Keratinocyte (primary cell): ENCODE measurements around the gene LSM14B. TPM values are rescaled to one million over a fixed set of nuclear protein-coding genes. Genes with fewer than 3 reads are reported as not detected.

Experiments
- DNase-seq: peaks from one replicate; pipeline ENCODE4 v3.0.0-alpha.2; 2011; ENCODE audit warnings: low read depth, missing footprints, low spot score
- FAIRE-seq: peaks from 2 replicates; lab custom pipeline; 2011; peaks lifted over from hg19 to GRCh38; lab: Jason Lieb, UNC
- H2AFZ ChIP-seq: 2 replicates; pipeline ENCODE4 v1.6.0; 2012; ENCODE audit warnings: low read length, control low read depth, inconsistent platforms; ENCODE audit not compliant: control insufficient read depth
- H3K27ac ChIP-seq: 2 replicates; pipeline ENCODE4 v1.5.1; 2011; ENCODE audit warnings: low read length; ENCODE audit not compliant: control insufficient read depth, insufficient read depth
- H3K27me3 ChIP-seq: 3 replicates; pipeline ENCODE4 v1.6.0; 2011; ENCODE audit warnings: low read length; ENCODE audit not compliant: control insufficient read depth, insufficient read depth; ENCODE audit errors: extremely low read depth
- H3K36me3 ChIP-seq, 2 experiments: 2 replicates in 1 of 2; 3 replicates in 1 of 2; pipeline ENCODE4 v1.5.1; 2011; ENCODE audit warnings: low read length in 2 of 2, mild to moderate bottlenecking in 1 of 2; ENCODE audit not compliant: control insufficient read depth in 2 of 2, insufficient read depth in 2 of 2; ENCODE audit errors: extremely low read depth in 1 of 2
- H3K4me1 ChIP-seq: 3 replicates; pipeline ENCODE4 v1.5.1; 2011; ENCODE audit warnings: low read length; ENCODE audit not compliant: control insufficient read depth, insufficient read depth; ENCODE audit errors: extremely low read depth
- H3K4me2 ChIP-seq: 3 replicates; pipeline ENCODE4 v1.6.0; 2011; ENCODE audit warnings: low read depth, low read length; ENCODE audit not compliant: control insufficient read depth, insufficient read depth; ENCODE audit errors: extremely low read depth
- H3K4me3 ChIP-seq, 3 experiments: fragments of 200-600 bp in 1 of 3; sonication (generic) in 1 of 3; 2 replicates in 2 of 3; 3 replicates in 1 of 3; pipeline ENCODE4 v1.5.1; 2011 to 2016; ENCODE audit warnings: low read length in 3 of 3, mild to moderate bottlenecking in 3 of 3, control low read depth in 2 of 3, inconsistent platforms in 1 of 3, low read depth in 1 of 3, mixed read lengths in 1 of 3, mixed run types in 1 of 3, moderate library complexity in 1 of 3; ENCODE audit not compliant: control insufficient read depth in 2 of 3, insufficient read depth in 2 of 3; ENCODE audit errors: extremely low read depth in 1 of 3
- H3K79me2 ChIP-seq: 2 replicates; pipeline ENCODE4 v1.6.0; 2012; ENCODE audit warnings: low read length; ENCODE audit not compliant: control insufficient read depth, insufficient read depth
- H3K9ac ChIP-seq: 3 replicates; pipeline ENCODE4 v1.6.0; 2011; ENCODE audit warnings: low read length; ENCODE audit not compliant: control insufficient read depth, insufficient read depth; ENCODE audit errors: extremely low read depth
- H3K9me1 ChIP-seq: 3 replicates; pipeline ENCODE4 v1.6.0; 2011; ENCODE audit warnings: low read length; ENCODE audit not compliant: control insufficient read depth, insufficient read depth; ENCODE audit errors: extremely low read depth
- H3K9me3 ChIP-seq: 2 replicates; pipeline ENCODE4 v1.5.1; 2012; ENCODE audit warnings: low read depth, low read length; ENCODE audit not compliant: control insufficient read depth
- H4K20me1 ChIP-seq: 3 replicates; pipeline ENCODE4 v1.6.0; 2011; ENCODE audit warnings: low read length; ENCODE audit not compliant: control insufficient read depth, insufficient read depth; ENCODE audit errors: extremely low read depth
- CTCF ChIP-seq, 3 experiments: IDR thresholded peaks in 1 of 3; conservative IDR thresholded peaks in 1 of 3; optimal IDR thresholded peaks in 1 of 3; 2 replicates in 2 of 3; 3 replicates in 1 of 3; pipeline versions ENCODE3 to v1.5.1; 2011; ENCODE audit warnings: low read length in 3 of 3, mild to moderate bottlenecking in 3 of 3, moderate library complexity in 2 of 3, control low read depth in 1 of 3, inconsistent platforms in 1 of 3; ENCODE audit not compliant: insufficient read depth in 2 of 3; ENCODE audit errors: extremely low read depth in 1 of 3
- EZH2 ChIP-seq: IDR thresholded peaks from one replicate; pipeline ENCODE4 v1.6.1; 2012; ENCODE audit warnings: inconsistent platforms, mild to moderate bottlenecking, low read length, moderate library complexity
- dilution Hi-C: fragments of 300-500 bp; cut with MboI; formaldehyde crosslinking; loops from one replicate; pipeline ENCODE4 v1.7.0; 2020; ENCODE audit warnings: low sequenced_read_pairs; ENCODE audit not compliant: extremely low pct_ligation_motif_present
- polyA plus RNA-seq, 5 experiments: library from polyadenylated mRNA; depleted of rRNA in 3 of 5; stranded (reverse) in 3 of 5; stranded (forward) in 1 of 5; unstranded in 1 of 5; fragments of >200 nt; gene quantifications; 1 replicate in 1 of 5; 2 replicates in 3 of 5; 3 replicates in 1 of 5; pipeline versions ENCODE4 v1.2.1 to v1.2.3, GENCODE V29; 2011 to 2012; ENCODE audit warnings: missing spikeins in 2 of 5, low read depth in 1 of 5, low replicate concordance in 1 of 5

LSM14B gene
- polyA plus RNA-seq, 1 donor (not counting 4 experiments of a cell fraction or from before 2014, with no cell fraction given): 21.7 TPM

- Histone ChIP-seq H3K36me3 (peaks cover 7 to 9% of the 10 kb centered on the region in 2 experiments), H3K9me1 (peaks cover 26% of the 10 kb centered on the region), H3K27ac (no peak overlapping the region), H2AFZ (no peak overlapping the region), H4K20me1 (peaks cover 56% of the 10 kb centered on the region), H3K27me3 (no peaks in the 10 kb centered on the region), H3K4me3 (no peak overlapping the region), H3K9ac (no peak overlapping the region), H3K4me2 (no peak overlapping the region), H3K9me3 (no peaks in the 10 kb centered on the region), H3K4me1 (peaks cover 42% of the 10 kb centered on the region), H3K79me2 (peaks cover 80% of the 10 kb centered on the region)
- FAIRE-seq (no peak), DNase-seq (no peak)
- TF ChIP-seq EZH2: no peak
- no peak for TF ChIP-seq CTCF (optimal IDR thresholded peaks at IDR 0.05 in 1 of 3, IDR thresholded peaks at IDR 0.05 in 1 of 3, conservative IDR thresholded peaks at IDR 0.05 in 1 of 3; ENCODE audit: extremely low read depth in 1 of 3, insufficient read depth in 2 of 3, low read length in 3 of 3)
- dilution Hi-C loops: no loop called here
Observed at GRCh38 chr20:62145688-62146018, 23.4 kb downstream of the LSM14B start.

DNA sequence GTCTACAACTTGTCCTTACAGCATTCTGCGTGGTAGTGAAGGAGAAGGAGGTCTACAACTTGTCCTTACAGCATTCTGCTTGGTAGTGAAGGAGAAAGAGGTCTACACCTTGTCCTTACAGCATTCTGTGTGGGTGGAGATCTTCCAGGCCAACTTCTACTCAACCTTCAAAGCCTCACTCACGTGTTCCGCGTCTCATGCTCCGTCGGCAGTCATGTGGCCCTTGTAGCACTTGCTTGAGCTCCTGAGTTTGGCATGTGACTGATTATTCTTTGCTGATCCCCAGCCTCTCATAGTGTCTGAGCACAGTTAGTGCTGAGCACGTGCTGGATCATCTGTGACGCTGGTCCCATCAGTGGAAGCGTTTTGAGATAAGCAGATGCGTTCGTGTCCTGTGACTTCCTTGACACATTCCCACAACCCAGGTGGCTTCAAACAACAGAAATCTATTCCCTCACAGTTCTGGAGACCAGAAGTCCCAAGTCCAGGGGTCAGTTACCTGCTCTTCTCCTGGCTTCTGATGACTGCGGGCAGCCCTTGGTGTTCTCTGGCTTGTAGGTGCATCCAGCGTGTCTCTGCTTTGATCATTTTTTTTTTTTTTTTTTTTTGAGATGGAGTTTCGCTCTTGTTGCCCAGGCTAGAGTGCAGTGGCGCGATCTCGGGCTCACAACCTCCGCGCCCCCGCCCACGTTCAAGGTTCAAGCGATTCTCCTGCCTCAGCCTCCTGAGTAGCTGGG lies 23.9 kb downstream of the LSM14B start:
- no peak overlapping the region for H3K4me2 ChIP-seq
- TF ChIP-seq EZH2: no peak
- no peak for TF ChIP-seq CTCF (optimal IDR thresholded peaks at IDR 0.05 in 1 of 3, IDR thresholded peaks at IDR 0.05 in 1 of 3, conservative IDR thresholded peaks at IDR 0.05 in 1 of 3; ENCODE audit: extremely low read depth in 1 of 3, insufficient read depth in 2 of 3, low read length in 3 of 3)
- no peaks in the 10 kb centered on the region for H3K9me3 ChIP-seq
- H4K20me1 ChIP-seq: peaks cover 58% of the 10 kb centered on the region
- no peak overlapping the region for H3K27ac ChIP-seq
- H3K79me2 ChIP-seq: peaks cover 80% of the 10 kb centered on the region
- H3K4me3 ChIP-seq: no peak overlapping the region
- DNase-seq (no peak), FAIRE-seq (no peak)
- peaks cover 5 to 7% of the 10 kb centered on the region in 2 experiments for H3K36me3 ChIP-seq
- H3K27me3 ChIP-seq: no peaks in the 10 kb centered on the region
- peaks cover 26% of the 10 kb centered on the region for H3K9me1 ChIP-seq
- H3K9ac ChIP-seq: no peak overlapping the region
- peaks cover 42% of the 10 kb centered on the region for H3K4me1 ChIP-seq
- dilution Hi-C loops: no loop called here
- H2AFZ ChIP-seq: no peak overlapping the region
